HepG2 (cell line): ENCODE measurements around the gene SEC61B. TPM values are rescaled to one million over a fixed set of nuclear protein-coding genes. Genes with fewer than 3 reads are reported as not detected.
A peak's percentile ranks its signal among the peaks of the same experiment; 100 is the strongest.

Source experiments
- ARID4A ChIP-seq: sonication (generic); formaldehyde crosslinking; IDR thresholded peaks from 2 replicates; pipeline ENCODE4 v1.5.0; 2020; ENCODE audit warnings: mild to moderate bottlenecking, missing genetic modification reagents, borderline replicate concordance
- FOXA1 ChIP-seq, 2 experiments: fragments of 450-650 bp in 1 of 2; sonication (generic) in 1 of 2; formaldehyde crosslinking in 1 of 2; IDR thresholded peaks; 2 replicates each; pipeline versions ENCODE4 v1.4.0 to v1.6.1; 2016 to 2020; ENCODE audit warnings: missing genetic modification reagents in 1 of 2
- FOXJ3 ChIP-seq: sonication (generic); formaldehyde crosslinking; IDR thresholded peaks from 2 replicates; pipeline ENCODE4 v1.4.0; 2020; ENCODE audit warnings: missing genetic modification reagents, mild to moderate bottlenecking, borderline replicate concordance
- FOXK1 ChIP-seq: sonication (generic); formaldehyde crosslinking; IDR thresholded peaks from 2 replicates; pipeline ENCODE4 v1.4.0; 2020; ENCODE audit warnings: low read depth, missing genetic modification reagents, borderline replicate concordance
- HDAC6 ChIP-seq: fragments of 200-600 bp; sonication (generic); IDR thresholded peaks from 2 replicates; pipeline ENCODE4 v1.7.0; 2017; ENCODE audit warnings: mild to moderate bottlenecking, antibody characterized with exemption, low read length, low read depth
- HES4 ChIP-seq: sonication (generic); formaldehyde crosslinking; IDR thresholded peaks from 2 replicates; pipeline ENCODE4 v1.9.0; 2021; ENCODE audit warnings: mild to moderate bottlenecking, missing genetic modification reagents, borderline replicate concordance
- ZFX ChIP-seq: sonication (generic); formaldehyde crosslinking; IDR thresholded peaks from 2 replicates; pipeline ENCODE4 v1.4.0; 2020; ENCODE audit warnings: mild to moderate bottlenecking, low read depth, missing genetic modification reagents, moderate library complexity
- ZMYM2 ChIP-seq: sonication (generic); formaldehyde crosslinking; IDR thresholded peaks from 2 replicates; pipeline ENCODE4 v1.8.0; 2022; ENCODE audit warnings: mild to moderate bottlenecking, missing genetic modification reagents
- ZNF205 ChIP-seq: IDR thresholded peaks from 2 replicates; pipeline ENCODE4 v1.6.1; 2018; ENCODE audit warnings: missing biosample characterization, missing genetic modification reagents
- ZNF256 ChIP-seq: sonication (generic); formaldehyde crosslinking; conservative IDR thresholded peaks from 2 replicates; pipeline ENCODE4 v1.4.0; 2020; ENCODE audit warnings: missing genetic modification reagents
- ZNF510 ChIP-seq: sonication (generic); formaldehyde crosslinking; IDR thresholded peaks from 2 replicates; pipeline ENCODE4 v1.4.0; 2020; ENCODE audit warnings: low read depth, mild to moderate bottlenecking, missing genetic modification reagents
- ZNF614 ChIP-seq: IDR thresholded peaks from 2 replicates; pipeline ENCODE4 v1.6.1; 2018; ENCODE audit warnings: missing biosample characterization, missing genetic modification reagents, inconsistent platforms, borderline replicate concordance
- polyA plus RNA-seq, 8 experiments: library from polyadenylated mRNA; depleted of rRNA in 3 of 8; stranded (reverse) in 7 of 8; unstranded in 1 of 8; fragments of >200 nt; fragmentation: Illumina TruSeq in 4 of 8; extraction: Trizol in 4 of 8; gene quantifications; 2 replicates each; pipeline versions ENCODE4 v1.2.1 to v1.2.3, GENCODE V29; 2011 to 2016; ENCODE audit warnings: low read depth in 4 of 8, missing spikeins in 1 of 8, mixed read lengths in 1 of 8; ENCODE audit not compliant: insufficient read depth in 1 of 8
- total RNA-seq, 5 experiments: library from RNA; depleted of rRNA; stranded (reverse); fragments of >200 nt; fragmentation: Illumina TruSeq; extraction: Trizol; gene quantifications; 2 replicates each; pipeline ENCODE4 v1.2.3, GENCODE V29; 2016; ENCODE audit warnings: low read depth in 1 of 5
- TF ChIP-seq, protein P1 (sequence below): sonication (generic); formaldehyde crosslinking; IDR thresholded peaks from 2 replicates; pipeline ENCODE4 v1.4.0; 2020; ENCODE audit warnings: missing genetic modification reagents
- TF ChIP-seq, protein P2 (sequence below): sonication (generic); formaldehyde crosslinking; IDR thresholded peaks from 2 replicates; pipeline ENCODE4 v1.4.0; 2020; ENCODE audit warnings: missing genetic modification reagents, mild to moderate bottlenecking, borderline replicate concordance
- TF ChIP-seq, protein P3 (sequence below): sonication (generic); formaldehyde crosslinking; IDR thresholded peaks from 2 replicates; pipeline ENCODE4 v1.4.0; 2020; ENCODE audit warnings: missing genetic modification reagents

Gene SEC61B
- total and polyA plus RNA-seq, 2 of the 13 experiments (the other 11 are each of a cell fraction or from before 2014, with no cell fraction given) = 191 to 368 TPM

- TF ChIP-seq ZNF510 (CRISPR knock-in tag) (no peak), ARID4A (CRISPR knock-in tag) (peak; percentile 40; the same call in 1 of the 2 replicates), ZNF205 (CRISPR knock-in tag) (0 out of 2 replicates have a peak, but pooled peaks have one; percentile 34), ZFX (CRISPR knock-in tag) (peak; percentile 19; the same call in 1 of the 2 replicates), FOXK1 (CRISPR knock-in tag) (peak; percentile 83; the same call in 1 of the 2 replicates), FOXA1 (IDR thresholded peaks at IDR 0.05) (no peak), FOXA1 (CRISPR knock-in tag; IDR thresholded peaks at IDR 0.05) (peak; percentile 57), ZMYM2 (peak; percentile 58; the same call in 1 of the 2 replicates), HDAC6 (no peak), ZNF614 (CRISPR knock-in tag) (peak; percentile 85; the same call in 1 of the 2 replicates), FOXJ3 (CRISPR knock-in tag) (peak; percentile 65; the same call in 1 of the 2 replicates), HES4 (no peak), ZNF256 (CRISPR knock-in tag) (no peak)
- TF ChIP-seq, protein P1, sequence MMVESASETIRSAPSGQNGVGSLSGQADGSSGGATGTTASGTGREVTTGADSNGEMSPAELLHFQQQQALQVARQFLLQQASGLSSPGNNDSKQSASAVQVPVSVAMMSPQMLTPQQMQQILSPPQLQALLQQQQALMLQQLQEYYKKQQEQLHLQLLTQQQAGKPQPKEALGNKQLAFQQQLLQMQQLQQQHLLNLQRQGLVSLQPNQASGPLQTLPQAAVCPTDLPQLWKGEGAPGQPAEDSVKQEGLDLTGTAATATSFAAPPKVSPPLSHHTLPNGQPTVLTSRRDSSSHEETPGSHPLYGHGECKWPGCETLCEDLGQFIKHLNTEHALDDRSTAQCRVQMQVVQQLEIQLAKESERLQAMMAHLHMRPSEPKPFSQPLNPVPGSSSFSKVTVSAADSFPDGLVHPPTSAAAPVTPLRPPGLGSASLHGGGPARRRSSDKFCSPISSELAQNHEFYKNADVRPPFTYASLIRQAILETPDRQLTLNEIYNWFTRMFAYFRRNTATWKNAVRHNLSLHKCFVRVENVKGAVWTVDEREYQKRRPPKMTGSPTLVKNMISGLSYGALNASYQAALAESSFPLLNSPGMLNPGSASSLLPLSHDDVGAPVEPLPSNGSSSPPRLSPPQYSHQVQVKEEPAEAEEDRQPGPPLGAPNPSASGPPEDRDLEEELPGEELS = peak; percentile 63
- TF ChIP-seq, protein P2, sequence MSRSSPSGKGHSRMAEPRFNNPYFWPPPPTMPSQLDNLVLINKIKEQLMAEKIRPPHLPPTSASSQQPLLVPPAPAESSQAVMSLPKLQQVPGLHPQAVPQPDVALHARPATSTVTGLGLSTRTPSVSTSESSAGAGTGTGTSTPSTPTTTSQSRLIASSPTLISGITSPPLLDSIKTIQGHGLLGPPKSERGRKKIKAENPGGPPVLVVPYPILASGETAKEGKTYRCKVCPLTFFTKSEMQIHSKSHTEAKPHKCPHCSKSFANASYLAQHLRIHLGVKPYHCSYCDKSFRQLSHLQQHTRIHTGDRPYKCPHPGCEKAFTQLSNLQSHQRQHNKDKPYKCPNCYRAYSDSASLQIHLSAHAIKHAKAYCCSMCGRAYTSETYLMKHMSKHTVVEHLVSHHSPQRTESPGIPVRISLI (CRISPR knock-in tag) = peak; percentile 90
- TF ChIP-seq, protein P3, sequence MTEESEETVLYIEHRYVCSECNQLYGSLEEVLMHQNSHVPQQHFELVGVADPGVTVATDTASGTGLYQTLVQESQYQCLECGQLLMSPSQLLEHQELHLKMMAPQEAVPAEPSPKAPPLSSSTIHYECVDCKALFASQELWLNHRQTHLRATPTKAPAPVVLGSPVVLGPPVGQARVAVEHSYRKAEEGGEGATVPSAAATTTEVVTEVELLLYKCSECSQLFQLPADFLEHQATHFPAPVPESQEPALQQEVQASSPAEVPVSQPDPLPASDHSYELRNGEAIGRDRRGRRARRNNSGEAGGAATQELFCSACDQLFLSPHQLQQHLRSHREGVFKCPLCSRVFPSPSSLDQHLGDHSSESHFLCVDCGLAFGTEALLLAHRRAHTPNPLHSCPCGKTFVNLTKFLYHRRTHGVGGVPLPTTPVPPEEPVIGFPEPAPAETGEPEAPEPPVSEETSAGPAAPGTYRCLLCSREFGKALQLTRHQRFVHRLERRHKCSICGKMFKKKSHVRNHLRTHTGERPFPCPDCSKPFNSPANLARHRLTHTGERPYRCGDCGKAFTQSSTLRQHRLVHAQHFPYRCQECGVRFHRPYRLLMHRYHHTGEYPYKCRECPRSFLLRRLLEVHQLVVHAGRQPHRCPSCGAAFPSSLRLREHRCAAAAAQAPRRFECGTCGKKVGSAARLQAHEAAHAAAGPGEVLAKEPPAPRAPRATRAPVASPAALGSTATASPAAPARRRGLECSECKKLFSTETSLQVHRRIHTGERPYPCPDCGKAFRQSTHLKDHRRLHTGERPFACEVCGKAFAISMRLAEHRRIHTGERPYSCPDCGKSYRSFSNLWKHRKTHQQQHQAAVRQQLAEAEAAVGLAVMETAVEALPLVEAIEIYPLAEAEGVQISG (CRISPR knock-in tag) = peak; percentile 36; the same call in 1 of the 2 replicates
Observed at GRCh38 chr9:99266255-99267023, 44.4 kb downstream of the SEC61B start (continued).
